Jurkat, Clone E6-1 (cell line): Measurements from ENCODE around the gene RRAGC.
"Not testable (repeated sequence)": the region's sequence is repeated elsewhere in the genome, so short reads cannot be mapped to it uniquely, and the experiment has no call there.

Source experiments
- DNase-seq: peaks from one replicate; pipeline ENCODE4 v3.0.0-alpha.2; 2011; ENCODE audit warnings: low read depth, low spot score
- H3K4me3 ChIP-seq: 2 replicates; pipeline ENCODE4 v1.5.1; 2011; ENCODE audit warnings: mild to moderate bottlenecking, low read length, control low read depth, moderate library complexity

The RRAGC gene

GRCh38 chr1:38865112-38865715 is 5.6 kb upstream of the RRAGC start:
- no peak overlapping the region for H3K4me3 ChIP-seq
- DNase-seq = no peak

GRCh38 chr1:38860454-38860795 is 853 bp upstream of the RRAGC start:
- DNase-seq = no peak
- peak overlapping the region; percentile 90 for H3K4me3 ChIP-seq

GRCh38 chr1:38858833-38859560 is 575 bp downstream of the RRAGC start:
- DNase-seq = no peak

GRCh38 chr1:38852780-38853179 is 6.8 kb downstream of the RRAGC start:
- H3K4me3 ChIP-seq = no peak overlapping the region
- DNase-seq = no peak

More at GRCh38 chr1:38858833-38859560, 575 bp downstream of the RRAGC start:
- H3K4me3 ChIP-seq = peak overlapping the region; percentile 73

- H3K4me3 ChIP-seq = no peak overlapping the region
- DNase-seq = no peak
Observed at GRCh38 chr1:38848071-38848470, 11.5 kb downstream of the RRAGC start.

- H3K4me3 ChIP-seq = no peak overlapping the region
- no peak for DNase-seq
Observed at GRCh38 chr1:38846210-38846609, 13.4 kb downstream of the RRAGC start.

GRCh38 chr1:38845088-38845487 is 14.5 kb downstream of the RRAGC start:
- not testable (repeated sequence) for H3K4me3 ChIP-seq, DNase-seq

GRCh38 chr1:38840281-38840680 is 19.3 kb downstream of the RRAGC start:
- H3K4me3 ChIP-seq = no peak overlapping the region
- no peak for DNase-seq

GRCh38 chr1:38839363-38839762 is 20.2 kb downstream of the RRAGC start:
- no peak overlapping the region for H3K4me3 ChIP-seq
- no peak for DNase-seq

- H3K4me3 ChIP-seq, DNase-seq: not testable (repeated sequence)
Observed at GRCh38 chr1:38836316-38836715, 23.3 kb downstream of the RRAGC start.

GRCh38 chr1:38834937-38835827 is 24.4 kb downstream of the RRAGC start:
- peak; percentile 86 for DNase-seq
- no peak overlapping the region for H3K4me3 ChIP-seq

GRCh38 chr1:38834221-38834782 is 25.3 kb downstream of the RRAGC start:
- no peak for DNase-seq
- H3K4me3 ChIP-seq = no peak overlapping the region

GRCh38 chr1:38833146-38833545 is 26.4 kb downstream of the RRAGC start:
- no peak for DNase-seq
- no peak overlapping the region for H3K4me3 ChIP-seq

GRCh38 chr1:38832370-38832734 is 27.2 kb downstream of the RRAGC start:
- H3K4me3 ChIP-seq = no peak overlapping the region
- no peak for DNase-seq

- H3K4me3 ChIP-seq = no peak overlapping the region
- no peak for DNase-seq
Observed at GRCh38 chr1:38831731-38832369, 27.7 kb downstream of the RRAGC start.

- no peak for DNase-seq
- H3K4me3 ChIP-seq = no peak overlapping the region
Observed at GRCh38 chr1:38829368-38829767, 30.2 kb downstream of the RRAGC start.

- no peak overlapping the region for H3K4me3 ChIP-seq
- DNase-seq = no peak
Observed at GRCh38 chr1:38827318-38827717, 32.3 kb downstream of the RRAGC start.

GRCh38 chr1:38826886-38827285 is 32.7 kb downstream of the RRAGC start:
- no peak for DNase-seq
- H3K4me3 ChIP-seq = no peak overlapping the region

GRCh38 chr1:38826262-38826661 is 33.3 kb downstream of the RRAGC start:
- DNase-seq = no peak
- H3K4me3 ChIP-seq = no peak overlapping the region
